ENCODE measurements around the gene SDR42E1.

The SDR42E1 gene

GRCh38 chr16:81940781-81941560 is 70.3 kb downstream of the SDR42E1 start:
- in situ Hi-C loops (cut with MboI; ENCODE audit: low sequenced_read_pairs) = no loop called here

- in situ Hi-C loops (cut with MboI; ENCODE audit: low sequenced_read_pairs) = no loop called here
Observed at GRCh38 chr16:81939164-81940056, 71.9 kb downstream of the SDR42E1 start.

Measured in hTERT RPE-1 (cell line).